Mesangial cell (primary cell): ENCODE results near the gene SELENOK. TPM values are rescaled to one million over a fixed set of nuclear protein-coding genes. Genes with fewer than 3 reads are reported as not detected.

Source experiments
- total RNA-seq: library from RNA; depleted of rRNA; stranded (reverse); fragments of >200 nt; gene quantifications from 2 replicates; pipeline ENCODE4 v1.2.3, GENCODE V29; 2015

SELENOK gene
- total RNA-seq: 13.6 and 28.5 TPM in 2 replicates

GRCh38 chr3:53891497-53892285 lies at the start of gene SELENOK:
TSS of gene SELENOK (minus strand) at chr3:53891859.

DNA sequence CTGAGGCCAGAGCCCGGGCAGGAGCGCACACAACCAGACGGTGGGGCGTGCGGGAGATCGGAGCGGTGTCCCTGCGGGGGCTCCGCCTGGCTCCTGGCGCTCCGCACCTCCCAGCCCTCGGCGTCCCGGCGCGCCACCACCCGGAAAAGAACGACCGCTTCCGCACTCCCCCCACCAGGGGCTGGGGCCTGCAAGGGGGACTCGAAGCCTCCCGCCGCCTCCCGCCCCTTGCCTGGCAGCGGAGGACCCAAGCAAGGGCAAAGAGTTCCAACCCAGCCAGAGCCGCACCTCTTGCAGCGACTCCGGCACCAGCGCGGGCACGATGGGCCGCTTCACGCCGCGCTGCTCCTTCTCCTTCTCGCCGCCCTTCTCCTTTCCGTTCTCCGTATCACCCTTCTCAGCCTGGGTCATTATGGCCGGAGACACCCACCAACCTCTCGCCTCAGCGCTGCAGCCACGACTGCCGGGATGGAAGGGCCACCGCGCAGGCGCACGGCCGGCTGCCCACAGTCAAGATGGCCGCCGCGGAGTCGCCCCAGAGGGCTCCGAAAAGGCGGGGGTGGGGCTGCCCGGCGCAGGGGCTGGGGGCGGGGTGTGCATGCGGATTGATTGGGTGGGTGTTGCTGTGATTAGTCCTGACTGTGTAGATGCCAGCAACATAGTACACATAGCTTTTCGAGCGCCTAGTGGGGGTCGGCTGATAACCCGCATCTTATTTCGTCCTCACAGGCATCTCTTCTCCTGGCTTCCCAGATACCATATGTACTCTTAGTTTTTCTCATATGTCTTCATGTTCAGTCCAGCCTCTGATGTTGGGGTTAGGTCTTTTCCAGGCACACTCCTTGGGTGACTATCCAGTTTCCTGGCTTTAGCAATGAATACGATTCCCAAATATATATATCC lies 9.7 kb downstream of the SELENOK start, which contains the start of gene ACTR8:
Gene ACTR8 (minus strand): TSS at position 462 of the 903 bp plus-strand sequence. CDS start 51 bp downstream, at position 411.

GRCh38 chr3:53846134-53846850 lies 45.4 kb downstream of the SELENOK start, which contains the start of the genes CHDH and IL17RB:
TSS of gene CHDH (minus strand) at chr3:53846419. CDS start at chr3:53824008, 22,411 bp downstream.
TSS of gene IL17RB (plus strand) at chr3:53846568. CDS start at chr3:53846589, 21 bp downstream.

Other genes starting within 250 kb of the SELENOK start
- gene CHDH, start 45.4 kb downstream of the SELENOK start, total RNA-seq: 1.5 and 2.0 TPM in 2 replicates
- 0.49 and 0.63 TPM in 2 replicates for gene IL17RB, start 45.3 kb downstream of the SELENOK start, total RNA-seq
- gene ACTR8, start 9.7 kb downstream of the SELENOK start, total RNA-seq: 21.3 and 22.8 TPM in 2 replicates
- gene CACNA2D3, start 230.7 kb upstream of the SELENOK start, total RNA-seq: 0.13 TPM in 1 of 2 replicates, not detected in the other